ENCODE data around the gene PSME3IP1. TPM values are rescaled to one million over a fixed set of nuclear protein-coding genes. Genes with fewer than 3 reads are reported as not detected.

PSME3IP1 gene
- total and polyA plus RNA-seq, 9 donors, result 38.0 to 147 (median 59.3) TPM

DNA sequence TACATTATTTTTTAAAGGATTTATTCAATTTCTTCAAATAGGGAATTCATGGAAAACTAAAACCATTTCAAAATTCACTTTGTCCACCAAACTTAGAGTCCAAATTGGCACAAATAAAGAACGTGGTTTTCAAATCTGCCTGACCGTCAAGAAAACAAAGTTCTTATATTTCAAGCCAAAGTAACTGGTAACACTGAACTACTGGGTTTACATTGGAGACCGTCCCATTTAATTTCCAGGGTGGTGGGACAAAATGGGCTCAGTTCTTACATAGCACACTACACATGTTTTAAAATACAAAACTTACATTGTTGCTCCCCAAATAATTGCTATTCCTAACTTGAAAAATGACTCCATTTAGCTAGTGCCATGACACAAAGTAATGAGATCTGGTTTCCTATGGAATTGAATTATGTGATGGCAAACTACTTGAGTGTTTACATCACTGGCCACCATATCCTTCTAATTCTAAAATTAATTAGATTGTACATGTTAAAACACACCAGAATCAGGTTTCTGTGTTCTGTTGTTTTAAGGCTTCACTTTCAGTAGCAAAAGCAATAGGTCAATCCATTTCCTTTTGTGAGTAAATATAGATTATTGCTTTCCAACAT lies 6.5 kb downstream of the PSME3IP1 start:
- H3K27ac ChIP-seq, result no peak overlapping the region
- no peaks in the 10 kb centered on the region for H3K4me1 ChIP-seq (ENCODE audit: insufficient read depth)
- no peaks in the 10 kb centered on the region for H3K9me3 ChIP-seq
- no peak overlapping the region for H3K4me3 ChIP-seq
- no peaks in the 10 kb centered on the region for H3K36me3 ChIP-seq
- H3K27me3 ChIP-seq, result no peaks in the 10 kb centered on the region
- DNase-seq, result no peak
- intact Hi-C loops (cut with DNase I), result loop anchor here in 1 of 4 donors (10.0 kb wide), 1 partner anchor 95 kb away; no protein-coding TSS in a partner anchor
- WGBS, 3 donors, result 42 to 51% (median 47%) methylated on average over 3 of the region's 3 CpGs
- TF ChIP-seq EP300 (IDR thresholded peaks at IDR 0.05) (no peak), POLR2A (IDR thresholded peaks at IDR 0.05) (no peak)
- TF ChIP-seq, protein P1, sequence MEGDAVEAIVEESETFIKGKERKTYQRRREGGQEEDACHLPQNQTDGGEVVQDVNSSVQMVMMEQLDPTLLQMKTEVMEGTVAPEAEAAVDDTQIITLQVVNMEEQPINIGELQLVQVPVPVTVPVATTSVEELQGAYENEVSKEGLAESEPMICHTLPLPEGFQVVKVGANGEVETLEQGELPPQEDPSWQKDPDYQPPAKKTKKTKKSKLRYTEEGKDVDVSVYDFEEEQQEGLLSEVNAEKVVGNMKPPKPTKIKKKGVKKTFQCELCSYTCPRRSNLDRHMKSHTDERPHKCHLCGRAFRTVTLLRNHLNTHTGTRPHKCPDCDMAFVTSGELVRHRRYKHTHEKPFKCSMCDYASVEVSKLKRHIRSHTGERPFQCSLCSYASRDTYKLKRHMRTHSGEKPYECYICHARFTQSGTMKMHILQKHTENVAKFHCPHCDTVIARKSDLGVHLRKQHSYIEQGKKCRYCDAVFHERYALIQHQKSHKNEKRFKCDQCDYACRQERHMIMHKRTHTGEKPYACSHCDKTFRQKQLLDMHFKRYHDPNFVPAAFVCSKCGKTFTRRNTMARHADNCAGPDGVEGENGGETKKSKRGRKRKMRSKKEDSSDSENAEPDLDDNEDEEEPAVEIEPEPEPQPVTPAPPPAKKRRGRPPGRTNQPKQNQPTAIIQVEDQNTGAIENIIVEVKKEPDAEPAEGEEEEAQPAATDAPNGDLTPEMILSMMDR (IDR thresholded peaks at IDR 0.05), result no peak

DNA sequence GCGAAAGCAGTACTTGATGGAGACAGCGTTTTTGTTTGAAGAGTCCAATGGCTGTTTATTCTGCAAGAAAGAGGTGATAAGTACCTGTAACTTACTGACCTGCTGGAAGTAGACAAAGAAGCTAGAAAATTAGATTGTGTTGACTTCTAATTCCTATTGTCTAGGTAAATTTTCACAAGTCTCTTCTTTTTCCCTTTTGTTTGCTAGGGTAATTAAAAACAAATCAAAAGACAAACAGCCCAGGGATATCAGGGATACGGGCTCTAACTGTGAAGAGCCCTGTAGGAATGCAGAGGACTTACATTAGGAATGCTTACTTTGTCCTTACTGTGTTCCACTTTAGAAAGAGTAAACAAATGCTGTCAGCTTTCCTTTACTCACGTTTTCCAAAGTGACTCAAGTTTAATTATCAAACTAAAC lies 7.0 kb downstream of the PSME3IP1 start:
- no peaks in the 10 kb centered on the region for H3K4me1 ChIP-seq (ENCODE audit: insufficient read depth)
- TF ChIP-seq, protein P1 (IDR thresholded peaks at IDR 0.05), result no peak
- no peak for TF ChIP-seq EP300 (IDR thresholded peaks at IDR 0.05)
- no peak for TF ChIP-seq POLR2A (IDR thresholded peaks at IDR 0.05)
- H3K4me3 ChIP-seq, result no peak overlapping the region
- H3K27ac ChIP-seq, result no peak overlapping the region
- intact Hi-C loops (cut with DNase I), result loop anchor here in 1 of 4 donors (10.0 kb wide), 1 partner anchor 94 kb away; no protein-coding TSS in a partner anchor
- no peaks in the 10 kb centered on the region for H3K36me3 ChIP-seq
- no peaks in the 10 kb centered on the region for H3K9me3 ChIP-seq
- WGBS, 3 donors, result 55 to 65% (median 62%) methylated on average over 4 of the region's 4 CpGs
- DNase-seq, result no peak
- H3K27me3 ChIP-seq, result no peaks in the 10 kb centered on the region

DNA sequence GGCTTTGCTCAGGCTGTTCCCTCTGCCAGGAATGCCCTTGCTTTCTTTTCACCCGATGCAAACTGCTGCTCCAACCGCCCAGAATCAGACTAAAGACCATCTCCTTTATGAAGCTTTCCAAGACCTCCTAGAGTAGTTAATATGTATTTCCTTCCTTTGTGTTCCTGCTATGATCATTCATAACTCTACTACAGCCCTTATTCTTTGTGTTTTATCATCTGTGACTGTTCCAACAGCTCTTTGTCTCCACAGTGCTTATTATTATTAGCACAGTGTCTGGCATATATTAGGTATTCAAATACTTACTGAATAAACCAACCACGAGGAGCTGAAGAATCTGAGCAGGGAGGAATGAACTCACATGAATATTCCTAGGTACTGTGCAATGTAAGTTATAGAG lies 7.6 kb downstream of the PSME3IP1 start:
- WGBS, 3 donors, result 63 to 76% (median 76%) methylated on average over 3 of the region's 3 CpGs
- Histone ChIP-seq H3K27ac (no peak overlapping the region), H3K27me3 (no peaks in the 10 kb centered on the region), H3K36me3 (no peaks in the 10 kb centered on the region), H3K4me1 (ENCODE audit: insufficient read depth) (no peaks in the 10 kb centered on the region), H3K9me3 (no peaks in the 10 kb centered on the region), H3K4me3 (no peak overlapping the region)
- no peak for TF ChIP-seq POLR2A (IDR thresholded peaks at IDR 0.05)
- TF ChIP-seq, protein P1 (IDR thresholded peaks at IDR 0.05), result no peak
- no peak for TF ChIP-seq EP300 (IDR thresholded peaks at IDR 0.05)
- DNase-seq, result no peak
- intact Hi-C loops (cut with DNase I), result loop anchor here in 1 of 4 donors (10.0 kb wide), 1 partner anchor 93 kb away; no protein-coding TSS in a partner anchor

DNA sequence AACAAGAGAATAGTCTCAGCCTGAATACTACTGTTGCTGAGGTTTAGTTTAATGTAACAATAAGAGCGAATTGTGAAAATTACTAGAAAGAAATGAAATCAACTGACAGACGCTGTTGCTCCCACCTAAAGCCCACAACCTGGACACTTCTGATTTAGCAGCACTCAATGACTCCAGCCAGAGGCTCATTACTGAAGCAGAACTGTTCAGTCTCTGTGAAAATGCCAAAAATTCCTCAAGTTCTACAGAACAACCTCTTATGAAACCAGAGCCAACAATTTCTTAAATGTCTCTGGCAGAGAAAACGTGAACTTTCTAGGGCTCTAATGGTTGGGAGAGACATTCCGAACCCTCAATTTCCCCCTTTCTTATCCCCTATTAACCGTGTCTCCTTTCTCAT lies 9.9 kb downstream of the PSME3IP1 start:
- DNase-seq, result no peak
- no peak overlapping the region for H3K27ac ChIP-seq
- H3K4me1 ChIP-seq (ENCODE audit: insufficient read depth), result no peaks in the 10 kb centered on the region
- H3K9me3 ChIP-seq, result no peaks in the 10 kb centered on the region
- H3K4me3 ChIP-seq, result no peak overlapping the region
- TF ChIP-seq POLR2A (IDR thresholded peaks at IDR 0.05) (no peak), EP300 (IDR thresholded peaks at IDR 0.05) (no peak)
- TF ChIP-seq, protein P1 (IDR thresholded peaks at IDR 0.05), result no peak
- H3K27me3 ChIP-seq, result no peaks in the 10 kb centered on the region
- WGBS, 3 donors, result 26 to 49% (median 36%) methylated on average over 5 of the region's 5 CpGs
- intact Hi-C loops (cut with DNase I), result loop anchor here in 1 of 4 donors (10.0 kb wide), 1 partner anchor 91 kb away; no protein-coding TSS in a partner anchor
- H3K36me3 ChIP-seq, result no peaks in the 10 kb centered on the region
